HG03103 (cell line): ENCODE data around the gene SLC8B1.

Experiments
- ATAC-seq: cut with Tn5 transposase; IDR thresholded peaks from one replicate; pipeline ENCODE4 v1.9.1; 2021; ENCODE audit warnings: low read depth; ENCODE audit not compliant: unreplicated experiment

SLC8B1 gene

DNA sequence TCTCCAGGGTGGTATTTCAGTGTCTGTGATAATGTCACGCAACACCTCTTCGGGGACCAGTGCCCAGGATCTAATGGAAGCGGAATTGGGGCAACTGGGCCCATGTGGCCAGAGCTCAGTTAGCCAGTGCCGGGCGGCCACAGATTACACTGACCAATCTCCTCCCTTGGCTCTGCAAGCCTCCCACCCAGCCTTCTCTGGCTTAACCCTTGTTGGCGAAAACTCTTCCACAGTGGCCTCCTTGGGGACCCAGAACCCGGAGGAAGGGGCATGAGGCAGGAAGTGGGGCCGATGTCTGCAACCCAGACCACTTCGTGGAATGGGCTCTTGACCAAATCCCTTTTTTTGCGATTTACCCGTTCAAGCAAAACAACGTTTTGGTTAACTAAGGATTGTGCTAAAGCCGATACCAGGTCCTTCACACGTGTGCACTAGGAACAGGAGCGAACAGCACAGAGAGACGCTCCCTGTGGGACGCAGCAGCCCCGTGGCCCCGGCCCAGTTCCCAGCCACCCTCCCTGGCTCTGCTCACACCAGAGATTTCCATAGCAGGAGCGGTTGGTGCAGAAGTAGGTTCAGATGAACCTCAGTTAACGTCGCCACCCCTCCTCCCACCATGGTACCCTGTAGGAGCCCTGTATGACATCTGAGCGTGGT lies 38.2 kb downstream of the SLC8B1 start:
- no peak for ATAC-seq

DNA sequence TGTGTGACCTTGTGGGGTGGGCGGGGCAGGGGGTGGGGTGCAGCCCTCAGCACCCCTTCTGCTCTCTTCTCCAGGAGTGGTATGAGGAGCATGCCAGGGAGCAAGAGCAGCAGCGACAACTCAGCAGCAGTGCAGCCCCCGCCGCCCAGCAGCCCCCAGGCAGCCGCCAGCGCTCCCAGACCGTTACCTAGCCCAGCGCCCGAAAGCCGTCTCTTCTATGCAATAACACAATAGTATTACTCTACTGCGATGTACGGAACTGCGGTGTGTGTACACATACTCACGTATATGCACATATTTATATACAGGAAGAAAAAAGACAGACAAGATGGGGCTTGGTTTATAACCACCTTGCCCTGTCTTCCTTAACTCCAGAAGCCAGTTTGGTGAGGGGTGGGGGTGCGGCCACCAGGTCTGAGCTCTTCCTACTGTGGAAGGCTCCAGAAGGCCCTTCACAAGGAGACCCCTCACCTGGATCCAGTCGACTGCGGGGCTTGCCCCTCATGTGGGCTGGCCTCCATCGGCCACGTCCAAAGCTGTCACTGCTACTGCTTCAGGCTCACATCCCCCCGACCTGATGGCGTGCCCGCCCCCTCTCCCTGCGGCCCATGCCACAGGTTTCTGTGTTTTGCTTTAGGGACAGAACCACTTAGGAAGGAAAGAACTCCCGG lies 38.9 kb downstream of the SLC8B1 start:
- ATAC-seq, result no peak

DNA sequence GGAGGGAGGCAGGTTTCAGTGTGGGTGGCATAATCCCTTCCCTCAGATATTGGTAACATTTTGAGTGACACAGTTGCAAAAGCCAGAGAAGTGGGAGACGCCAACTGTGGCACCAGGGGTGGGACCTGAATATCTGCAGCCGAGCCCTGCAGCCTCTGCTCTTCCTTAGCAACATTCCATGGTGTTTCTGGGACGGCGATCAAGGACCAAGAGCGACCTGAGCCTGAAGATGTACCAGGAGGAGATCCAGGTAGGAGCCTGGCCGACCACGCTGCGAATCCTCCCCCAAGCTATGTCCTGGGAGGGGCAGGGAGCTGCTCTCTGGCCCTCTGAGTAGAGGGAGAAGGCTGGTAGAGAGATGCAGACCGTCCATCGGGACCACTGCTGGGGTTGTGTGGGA lies 41.8 kb downstream of the SLC8B1 start:
- no peak for ATAC-seq

DNA sequence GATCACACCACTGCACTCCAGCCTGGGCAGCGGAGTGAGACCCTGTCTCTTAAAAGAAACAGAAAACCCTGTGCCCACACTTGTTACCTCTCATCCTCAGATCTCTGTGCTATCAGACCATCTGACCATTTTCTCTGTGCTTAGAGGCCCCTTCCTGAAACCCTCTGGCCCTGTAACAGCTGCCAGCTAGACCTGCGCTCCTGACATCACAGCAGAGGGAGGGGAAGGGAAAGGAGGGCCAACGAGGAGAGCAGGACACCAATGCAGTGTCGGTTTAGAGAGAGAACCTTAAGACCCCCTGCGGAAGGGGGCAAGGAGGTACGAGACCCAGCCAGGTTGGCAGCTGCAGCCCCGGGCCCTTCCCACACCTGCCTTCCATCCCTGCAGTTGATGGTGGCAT lies 42.4 kb downstream of the SLC8B1 start:
- no peak for ATAC-seq

DNA sequence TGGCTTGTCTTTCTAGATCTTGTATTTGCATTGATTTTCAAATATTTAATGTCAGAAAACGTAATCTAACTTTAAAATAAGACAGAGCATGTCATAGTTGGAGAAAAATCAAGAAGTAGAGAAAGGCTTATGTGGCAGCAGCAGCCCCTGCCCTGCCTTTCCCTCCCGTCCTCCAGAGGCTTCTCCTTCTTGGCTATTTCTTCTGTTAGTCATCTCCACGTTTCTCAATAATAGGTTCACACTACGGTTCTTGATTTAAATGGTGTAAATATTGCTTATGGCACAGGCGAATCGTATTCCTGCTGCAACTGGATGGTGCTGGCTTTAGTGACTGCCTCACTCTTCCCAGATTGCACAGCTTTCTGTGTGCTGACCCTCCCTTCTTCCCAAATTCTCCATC lies 42.8 kb downstream of the SLC8B1 start:
- no peak for ATAC-seq

DNA sequence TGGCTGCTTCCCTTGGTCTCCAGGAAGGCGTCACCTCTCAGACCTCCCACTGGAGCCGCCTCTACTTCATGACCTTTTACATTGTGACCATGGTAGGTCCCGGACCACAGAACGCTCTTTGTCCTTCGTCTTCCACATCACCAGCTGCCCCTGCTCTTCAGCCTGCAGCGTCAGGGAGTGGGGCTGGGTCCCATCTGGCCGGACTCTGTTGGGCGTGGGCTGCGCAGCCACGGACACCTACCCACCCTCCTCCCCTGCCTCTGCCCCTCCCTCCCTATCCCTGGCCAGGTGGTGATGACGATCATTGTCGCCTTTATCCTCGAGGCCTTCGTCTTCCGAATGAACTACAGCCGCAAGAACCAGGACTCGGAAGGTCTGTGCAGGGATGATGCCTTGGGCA lies 43.3 kb downstream of the SLC8B1 start:
- no peak for ATAC-seq

DNA sequence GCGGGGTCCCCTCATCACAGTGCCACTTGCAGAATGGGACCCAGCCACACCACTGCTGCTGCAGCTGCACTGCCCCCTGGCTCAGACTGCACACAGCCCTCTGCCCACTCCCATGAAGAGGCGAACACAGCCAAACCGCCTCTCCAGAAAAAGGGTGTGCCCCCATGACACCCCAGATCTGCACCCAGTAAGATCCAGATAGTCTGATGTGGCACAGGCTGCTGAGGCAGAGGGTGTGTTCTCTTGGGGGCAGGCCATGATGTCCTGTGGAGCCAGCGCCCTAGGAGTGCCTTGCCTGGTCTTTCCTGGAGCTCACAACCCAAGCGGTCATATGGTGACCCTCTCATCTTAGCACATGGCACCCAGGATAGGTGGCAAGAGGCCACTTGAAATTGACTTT lies 44.4 kb downstream of the SLC8B1 start:
- ATAC-seq, result no peak

DNA sequence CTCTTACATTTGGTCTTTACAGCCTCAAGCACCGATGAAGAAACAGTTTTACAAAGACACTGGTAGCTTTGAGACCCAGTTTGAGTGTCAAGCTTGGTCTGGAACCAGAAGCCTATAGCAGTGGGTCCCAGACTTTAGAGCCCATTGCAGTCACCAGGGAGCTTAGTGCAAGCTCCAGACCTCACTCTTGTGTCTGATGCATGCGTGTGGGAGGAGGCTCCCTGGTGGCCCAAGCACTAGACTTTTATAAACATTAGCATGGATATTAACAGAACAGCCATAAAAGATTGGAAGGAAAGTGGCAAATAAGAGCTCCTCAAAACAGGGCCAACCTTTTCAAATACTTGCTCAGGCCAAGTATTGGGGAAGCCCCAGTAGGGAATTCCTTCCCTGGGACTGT lies 45.5 kb downstream of the SLC8B1 start:
- no peak for ATAC-seq

DNA sequence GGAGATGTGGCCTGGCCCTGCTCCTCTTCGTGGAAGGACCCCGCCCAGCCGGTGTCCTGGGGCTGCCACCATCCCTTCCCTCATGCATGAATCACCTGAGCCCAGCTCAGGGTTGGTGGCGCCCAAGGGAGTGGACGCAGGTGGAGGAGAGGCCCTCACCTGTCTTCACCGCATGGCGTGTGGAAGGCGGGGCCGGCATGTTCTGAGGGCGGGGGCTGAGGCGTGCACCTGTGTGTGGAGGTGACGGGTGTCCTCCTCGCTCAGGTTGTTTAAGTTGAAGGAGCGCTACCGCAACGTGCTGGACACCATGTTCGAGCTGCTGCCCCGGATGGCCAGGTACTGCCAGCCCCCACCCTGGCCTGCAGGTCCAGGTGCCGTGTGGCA lies 47.0 kb downstream of the SLC8B1 start:
- no peak for ATAC-seq

DNA sequence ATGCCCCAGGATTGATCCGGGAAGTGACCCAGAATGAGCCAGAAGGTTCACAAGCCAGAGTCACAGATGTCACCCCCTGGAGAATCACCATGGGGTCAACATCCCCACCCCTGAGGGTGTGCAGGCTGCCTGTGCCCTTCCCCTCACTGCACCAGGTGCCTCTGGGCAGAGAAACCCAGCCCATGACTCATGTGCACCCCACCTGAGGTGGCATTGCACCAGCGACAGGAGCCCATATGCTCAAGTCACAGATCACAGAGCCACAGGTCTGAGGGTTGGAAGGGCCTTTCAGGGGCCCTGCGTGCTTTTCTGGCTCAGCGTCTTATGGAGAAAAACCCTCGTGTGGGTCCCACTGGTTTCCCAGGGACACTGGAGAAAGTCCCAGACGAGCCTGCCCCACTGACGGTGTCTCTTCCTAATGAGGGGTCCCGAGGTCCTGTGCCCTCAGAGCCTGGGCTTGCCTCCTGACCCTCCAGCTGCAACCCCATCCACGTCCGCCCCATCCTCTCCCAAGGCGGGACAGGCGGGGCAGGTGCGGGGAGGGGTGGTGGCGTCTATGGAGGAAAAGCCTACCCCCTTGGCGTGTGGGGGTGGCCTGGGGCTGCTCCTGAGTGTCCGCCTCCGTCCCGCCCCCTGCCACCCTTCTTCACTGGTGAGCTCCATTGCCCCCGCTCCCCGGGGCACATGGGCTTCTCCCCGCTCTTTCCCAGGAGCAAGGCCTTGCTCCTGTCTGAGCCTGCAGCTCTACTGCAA lies 47.6 kb downstream of the SLC8B1 start:
- ATAC-seq, result no peak

DNA sequence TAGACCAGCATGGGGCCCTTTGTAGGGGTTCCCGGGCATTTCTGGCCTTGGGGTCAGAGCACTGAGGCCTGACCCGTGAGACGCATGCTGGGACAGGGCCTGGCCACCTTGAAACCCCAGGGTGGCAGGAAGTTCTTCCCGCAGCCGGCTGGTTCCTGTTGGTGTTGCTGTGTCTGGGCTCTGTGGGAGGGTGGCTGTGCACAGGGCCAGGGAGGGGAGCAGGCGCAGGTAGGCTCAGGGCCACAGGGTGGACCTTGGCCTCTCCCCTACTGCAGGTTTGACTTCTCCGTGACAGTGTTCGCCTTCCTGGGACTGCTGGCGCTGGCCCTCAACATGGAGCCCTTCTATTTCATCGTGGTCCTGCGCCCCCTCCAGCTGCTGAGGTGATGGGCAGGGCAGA lies 48.2 kb downstream of the SLC8B1 start:
- no peak for ATAC-seq

DNA sequence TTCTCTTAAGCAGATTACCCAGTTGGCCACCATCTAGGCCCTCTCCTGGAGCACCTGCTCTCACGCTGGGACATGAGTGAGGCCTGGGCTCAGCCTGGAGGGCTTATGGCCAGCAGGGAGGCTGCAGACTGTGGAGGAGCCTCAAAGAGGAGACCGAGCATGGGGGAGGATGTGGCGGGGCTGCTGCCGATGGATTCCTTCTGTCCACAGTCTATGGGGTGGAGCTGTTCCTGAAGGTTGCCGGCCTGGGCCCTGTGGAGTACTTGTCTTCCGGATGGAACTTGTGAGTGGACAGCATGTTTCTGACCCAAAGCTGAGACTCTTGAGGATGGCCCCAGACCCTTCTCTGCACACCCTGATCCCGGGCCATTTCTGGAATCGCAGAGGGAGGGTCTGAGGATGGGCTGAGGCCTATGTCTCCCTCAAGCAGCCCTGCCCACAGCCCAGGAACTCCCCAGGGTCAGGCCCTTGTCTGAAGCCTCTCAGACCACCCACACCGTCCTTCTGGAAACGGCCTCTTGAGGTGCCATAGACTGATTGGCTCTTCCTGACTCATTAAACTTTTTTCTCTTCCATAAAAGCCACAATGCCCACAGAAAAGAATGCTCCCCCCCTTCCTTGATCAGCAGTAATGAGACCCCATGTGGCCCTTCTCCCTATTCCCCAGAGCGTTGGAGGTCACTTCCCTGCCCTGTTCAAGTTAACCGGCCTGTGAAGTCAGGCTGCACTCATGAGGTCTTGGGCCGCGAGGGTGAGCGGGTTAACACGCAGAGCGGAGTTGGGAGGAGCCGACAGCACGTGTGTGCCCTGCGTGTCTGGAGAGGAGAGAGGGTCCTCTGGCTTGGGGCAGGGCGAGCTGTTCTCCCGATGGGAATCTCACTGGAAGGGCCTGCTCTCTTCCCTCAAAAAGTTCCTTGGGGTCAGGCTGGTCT lies 49.0 kb downstream of the SLC8B1 start:
- ATAC-seq, result no peak

DNA sequence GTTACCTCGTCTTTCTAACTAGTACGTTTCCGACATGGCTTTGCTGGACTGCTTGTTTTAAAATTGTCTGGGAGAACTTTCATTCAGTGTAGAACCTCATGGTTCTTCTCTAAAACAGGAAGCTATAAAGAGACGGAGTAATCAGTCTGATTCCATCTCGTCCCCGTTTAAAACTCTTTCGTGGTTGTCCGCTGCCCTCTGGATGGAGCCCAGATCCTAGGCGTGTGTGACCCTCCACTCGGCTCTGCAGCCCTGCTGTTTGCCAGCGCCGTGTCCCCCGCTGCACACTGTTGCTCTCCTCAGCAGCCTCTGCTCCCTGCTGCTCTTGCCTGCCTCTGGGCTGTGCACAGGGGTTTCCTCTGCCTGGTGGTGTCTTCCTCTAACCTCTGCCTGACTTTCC lies 50.2 kb downstream of the SLC8B1 start:
- no peak for ATAC-seq

DNA sequence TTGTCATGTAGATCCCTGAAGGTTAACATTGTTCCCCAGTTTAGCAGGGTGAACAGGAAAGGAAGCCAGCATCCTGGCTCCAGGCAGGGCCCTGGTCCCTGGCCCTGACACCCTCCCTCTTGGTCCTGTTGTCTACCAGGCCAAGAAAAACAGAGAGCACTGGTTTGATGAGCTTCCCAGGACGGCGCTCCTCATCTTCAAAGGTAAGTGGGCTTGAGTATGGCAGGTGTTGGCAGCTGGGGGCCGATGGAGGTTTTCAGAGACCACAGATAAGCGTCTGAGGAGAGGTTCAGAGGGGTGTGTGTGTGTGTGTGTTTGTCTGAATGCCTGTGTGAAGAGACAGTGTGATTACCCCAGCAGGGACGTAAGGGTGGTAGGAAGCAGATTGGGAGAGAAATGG lies 56.3 kb downstream of the SLC8B1 start:
- no peak for ATAC-seq

DNA sequence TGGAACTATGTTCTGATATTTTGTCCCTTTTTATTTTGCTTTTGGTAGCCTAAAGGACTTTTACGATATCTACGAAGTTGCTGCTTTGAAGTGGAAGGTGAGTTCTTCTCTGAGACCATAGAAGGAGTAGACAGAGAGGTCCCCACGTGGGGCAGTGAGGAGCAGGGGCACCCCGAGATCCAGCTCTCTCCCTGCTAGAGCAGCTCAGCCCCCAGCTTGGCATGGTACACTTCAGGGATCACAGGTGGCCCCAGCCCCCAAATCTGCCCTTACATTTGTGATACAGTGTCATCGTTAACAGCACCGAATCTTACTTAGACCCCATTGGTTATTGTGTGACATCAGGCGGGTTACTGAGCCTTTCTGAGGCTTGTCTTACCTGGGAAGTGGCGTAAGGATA lies 56.8 kb downstream of the SLC8B1 start:
- ATAC-seq, result no peak

DNA sequence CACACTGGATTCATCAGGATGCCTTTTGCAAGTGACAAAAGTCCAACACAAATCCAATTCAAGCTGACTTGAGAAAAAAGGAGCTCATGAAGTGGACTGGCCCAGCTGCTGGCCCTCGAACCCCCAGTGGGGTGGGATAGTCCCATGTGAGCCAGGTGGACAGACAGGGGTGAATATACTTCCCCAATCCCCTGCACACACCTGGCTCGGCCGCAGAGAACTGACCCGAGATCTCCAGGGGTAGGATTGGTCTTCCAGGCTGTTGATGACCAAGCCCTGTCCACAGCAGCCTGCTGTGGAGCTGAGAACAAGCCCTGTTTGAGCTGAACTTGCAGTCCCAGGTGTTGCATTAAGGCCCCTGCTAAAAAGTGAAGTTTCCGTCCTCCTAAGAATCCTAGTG lies 57.4 kb downstream of the SLC8B1 start:
- ATAC-seq, result no peak

DNA sequence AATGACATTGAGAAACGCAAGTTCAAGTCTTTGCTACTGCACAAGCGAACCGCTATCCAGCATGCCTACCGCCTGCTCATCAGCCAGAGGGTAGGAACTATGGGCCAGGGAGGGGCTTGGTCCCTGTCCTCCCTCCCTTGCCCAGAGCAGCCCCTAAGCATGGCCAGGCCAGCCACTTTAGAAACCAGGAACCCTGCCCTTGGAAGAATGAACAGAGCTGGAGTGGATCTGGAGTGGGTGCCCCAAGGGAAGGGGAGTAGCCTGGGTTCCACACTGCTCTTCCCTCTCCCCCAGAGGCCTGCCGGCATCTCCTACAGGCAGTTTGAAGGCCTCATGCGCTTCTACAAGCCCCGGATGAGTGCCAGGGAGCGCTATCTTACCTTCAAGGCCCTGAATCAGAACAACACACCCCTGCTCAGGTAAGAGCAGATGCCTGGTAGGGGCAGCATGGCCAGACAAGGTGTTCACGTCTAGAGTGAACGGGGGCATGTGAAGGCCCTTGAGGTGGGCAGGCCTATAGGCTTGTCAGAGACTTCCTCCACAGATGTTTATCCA lies 57.9 kb downstream of the SLC8B1 start:
- no peak for ATAC-seq

DNA sequence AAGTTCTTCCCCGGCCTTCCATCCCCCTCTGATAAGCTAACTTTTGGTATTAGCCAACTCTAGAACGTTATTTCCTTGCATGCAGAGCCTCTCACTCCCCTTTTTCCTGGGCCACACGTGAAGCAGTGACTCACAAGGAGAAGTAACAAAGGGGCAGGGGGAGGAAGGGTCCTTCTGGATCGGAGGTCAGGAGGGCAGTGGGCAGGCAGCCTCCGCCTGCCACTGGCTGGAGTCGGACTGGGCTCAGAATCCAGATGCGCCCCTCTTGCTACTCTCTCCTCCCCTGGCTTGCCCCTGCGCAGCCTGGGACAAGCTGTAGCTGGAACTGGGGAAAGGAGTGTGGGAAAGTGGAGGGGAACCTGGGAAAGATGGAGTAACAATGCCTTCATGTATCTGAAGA lies 58.6 kb downstream of the SLC8B1 start:
- ATAC-seq, result no peak

DNA sequence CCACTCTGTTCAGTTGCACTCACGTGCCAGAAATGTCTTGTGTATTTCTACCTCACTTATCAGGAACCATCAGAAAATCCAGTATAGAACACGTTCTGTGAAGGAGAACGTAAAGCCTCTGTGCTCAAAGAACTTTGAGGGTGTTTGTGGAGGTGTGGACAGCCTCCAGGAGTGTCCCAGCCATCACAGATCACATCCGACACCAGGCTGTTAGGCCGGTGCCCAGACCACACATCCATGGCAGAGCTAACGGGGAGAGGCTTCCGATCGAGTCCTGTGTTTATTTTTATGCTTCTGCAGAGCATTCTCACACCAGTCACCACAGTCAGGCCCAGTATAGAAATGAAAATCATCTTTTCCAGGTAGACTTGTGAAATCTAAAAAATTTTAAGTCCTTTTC lies 60.1 kb downstream of the SLC8B1 start:
- no peak for ATAC-seq

DNA sequence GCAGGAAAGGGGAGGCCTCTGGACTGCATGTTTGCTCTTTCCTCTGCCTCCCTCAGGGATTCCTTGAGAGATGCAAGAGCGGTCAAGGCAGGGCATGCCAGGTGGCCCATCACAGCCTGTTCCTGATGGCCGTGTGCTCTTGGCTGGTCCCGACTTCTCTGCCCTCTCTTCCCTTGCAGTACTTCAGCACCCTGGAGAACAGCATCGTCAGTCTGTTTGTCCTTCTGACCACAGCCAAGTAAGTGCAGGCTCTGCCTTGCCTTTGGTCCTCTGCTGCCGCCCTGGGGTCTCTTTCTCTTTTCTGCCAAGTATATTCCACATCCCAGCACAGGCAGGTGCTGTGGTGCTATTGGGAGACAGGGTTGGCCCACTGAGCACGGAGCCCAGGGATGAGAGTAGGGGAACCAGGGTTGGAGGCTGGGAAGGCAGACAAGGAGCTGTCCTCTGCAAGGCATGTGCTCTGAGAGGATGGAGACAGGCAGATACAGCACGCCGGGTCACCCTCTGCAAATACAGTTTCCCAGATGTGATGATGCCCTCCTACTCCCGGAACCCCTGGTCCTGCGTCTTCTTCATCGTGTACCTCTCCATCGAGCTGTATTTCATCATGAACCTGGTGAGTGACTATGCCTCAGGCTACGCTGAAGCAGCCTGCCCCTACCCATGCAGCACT lies 61.7 kb downstream of the SLC8B1 start:
- ATAC-seq, result no peak
